Measurements from ENCODE around the gene CCL18. TPM values are rescaled to one million over a fixed set of nuclear protein-coding genes. Genes with fewer than 3 reads are reported as not detected.
A peak's percentile ranks its signal among the peaks of the same experiment; 100 is the strongest.
"Not testable (repeated sequence)": the region's sequence is repeated elsewhere in the genome, so short reads cannot be mapped to it uniquely, and the experiment has no call there.

The CCL18 gene
- not detected for total RNA-seq

DNA sequence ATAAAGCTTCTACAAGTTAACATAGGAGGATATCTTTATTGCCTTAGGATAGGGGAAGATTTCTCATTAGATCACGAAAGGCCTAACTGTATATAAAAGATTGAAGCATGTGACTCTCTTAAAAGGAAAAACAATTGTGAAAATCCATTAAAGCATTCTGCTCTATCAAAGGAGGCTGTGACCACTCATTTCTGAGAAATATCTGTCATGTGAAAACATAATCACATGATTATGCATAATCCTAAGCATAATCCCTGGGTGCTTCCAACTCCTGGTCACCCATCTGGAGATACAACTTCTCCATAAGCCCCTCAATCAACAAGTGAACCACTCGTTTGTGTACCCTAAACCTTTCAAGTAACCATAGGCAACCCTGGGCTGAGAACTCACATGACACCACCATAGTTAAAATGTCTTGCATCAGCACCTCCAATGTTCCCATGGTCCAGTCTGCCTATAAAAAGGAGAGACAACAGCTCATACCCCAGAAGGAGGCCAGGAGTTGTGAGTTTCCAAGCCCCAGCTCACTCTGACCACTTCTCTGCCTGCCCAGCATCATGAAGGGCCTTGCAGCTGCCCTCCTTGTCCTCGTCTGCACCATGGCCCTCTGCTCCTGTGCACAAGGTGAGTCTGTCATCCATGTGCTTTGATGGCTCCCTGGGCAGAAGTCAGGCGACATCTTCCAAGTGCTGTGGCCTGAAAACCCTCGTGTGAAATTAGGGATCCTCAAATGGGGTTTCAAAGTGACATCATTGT is at the start of gene CCL18:
TSS of gene CCL18 (plus strand) at position 487 of the 756 bp plus-strand sequence. CDS start at position 558, 71 bp downstream.
- Mint-ChIP-seq H3K4me3 (no peak within 1 kb of the TSS), H3K27me3 (peaks cover 9% of the 10 kb centered on the region), H3K27ac (no peak within 1 kb of the TSS), H3K4me1 (peaks cover 30% of the 10 kb centered on the region), H3K36me3 (peaks cover 22% of the 10 kb centered on the region), H3K9me3 (ENCODE audit: low read depth) (peaks cover 8% of the 10 kb centered on the region)
- DNase-seq (no peak), ATAC-seq (no peak)
- CTCF ChIA-PET, result interaction anchor here (1.3 to 3.4 kb wide), 5 partner anchors 8 to 88 kb away, joined by 3 to 17 read pairs (median 5); partner anchors contain the start of gene CCL3

GRCh38 chr17:36014946-36015345 is 49.1 kb upstream of the CCL18 start:
- Mint-ChIP-seq H3K27ac (no peak overlapping the region), H3K4me1 (peaks cover 5% of the 10 kb centered on the region), H3K9me3 (ENCODE audit: low read depth) (no peaks in the 10 kb centered on the region), H3K36me3 (no peaks in the 10 kb centered on the region), H3K27me3 (peaks cover 10% of the 10 kb centered on the region), H3K4me3 (no peak overlapping the region)
- DNase-seq (no peak), ATAC-seq (no peak)
- CTCF ChIA-PET, result no interaction called here

- peaks cover 20% of the 10 kb centered on the region for H3K27me3 Mint-ChIP-seq
- H3K27ac Mint-ChIP-seq; ATAC-seq; CTCF ChIA-PET; DNase-seq; H3K4me3 Mint-ChIP-seq; H3K9me3 Mint-ChIP-seq (ENCODE audit: low read depth); H3K4me1 Mint-ChIP-seq; H3K36me3 Mint-ChIP-seq: not testable (repeated sequence)
These were observed 48.2 kb upstream of the CCL18 start for GRCh38 chr17:36015895-36016294.

- H3K36me3 Mint-ChIP-seq, result peaks cover 1% of the 10 kb centered on the region
- H3K27me3 Mint-ChIP-seq, result peaks cover 25% of the 10 kb centered on the region
- peaks cover 5% of the 10 kb centered on the region for H3K4me1 Mint-ChIP-seq
- CTCF ChIA-PET, result no interaction called here
- DNase-seq (no peak), ATAC-seq (no peak)
- H3K4me3 Mint-ChIP-seq, result no peak overlapping the region
- no peak overlapping the region for H3K27ac Mint-ChIP-seq
- H3K9me3 Mint-ChIP-seq (ENCODE audit: low read depth), result no peaks in the 10 kb centered on the region
These were observed 47.5 kb upstream of the CCL18 start for GRCh38 chr17:36016555-36016954.

GRCh38 chr17:36017799-36018198 is 46.3 kb upstream of the CCL18 start, which contains the start of gene CCL23:
Gene CCL23 (minus strand): TSS chr17:36017972. CDS start chr17:36017897, 75 bp downstream.
- no peak within 1 kb of the TSS for H3K4me3 Mint-ChIP-seq
- peaks cover 2% of the 10 kb centered on the region for H3K9me3 Mint-ChIP-seq (ENCODE audit: low read depth)
- peaks cover 5% of the 10 kb centered on the region for H3K4me1 Mint-ChIP-seq
- DNase-seq (no peak), ATAC-seq (no peak)
- CTCF ChIA-PET, result interaction anchor here (2.5 kb wide), 1 partner anchor 131 kb away, joined by 8 read pairs; no protein-coding TSS in a partner anchor
- peaks cover 36% of the 10 kb centered on the region for H3K27me3 Mint-ChIP-seq
- no peak within 1 kb of the TSS for H3K27ac Mint-ChIP-seq
- H3K36me3 Mint-ChIP-seq, result peaks cover 1% of the 10 kb centered on the region

- DNase-seq (no peak), ATAC-seq (no peak)
- Mint-ChIP-seq H3K4me3 (no peak overlapping the region), H3K27ac (no peak overlapping the region), H3K36me3 (peaks cover 1% of the 10 kb centered on the region), H3K4me1 (peaks cover 5% of the 10 kb centered on the region), H3K9me3 (ENCODE audit: low read depth) (peaks cover 2% of the 10 kb centered on the region), H3K27me3 (peaks cover 36% of the 10 kb centered on the region)
- CTCF ChIA-PET, result interaction anchor here (0.6 to 2.5 kb wide), 3 partner anchors 43 to 169 kb away, joined by 3 to 8 read pairs (median 4); no protein-coding TSS in a partner anchor
These were observed 44.6 kb upstream of the CCL18 start for GRCh38 chr17:36019423-36019822.

DNA sequence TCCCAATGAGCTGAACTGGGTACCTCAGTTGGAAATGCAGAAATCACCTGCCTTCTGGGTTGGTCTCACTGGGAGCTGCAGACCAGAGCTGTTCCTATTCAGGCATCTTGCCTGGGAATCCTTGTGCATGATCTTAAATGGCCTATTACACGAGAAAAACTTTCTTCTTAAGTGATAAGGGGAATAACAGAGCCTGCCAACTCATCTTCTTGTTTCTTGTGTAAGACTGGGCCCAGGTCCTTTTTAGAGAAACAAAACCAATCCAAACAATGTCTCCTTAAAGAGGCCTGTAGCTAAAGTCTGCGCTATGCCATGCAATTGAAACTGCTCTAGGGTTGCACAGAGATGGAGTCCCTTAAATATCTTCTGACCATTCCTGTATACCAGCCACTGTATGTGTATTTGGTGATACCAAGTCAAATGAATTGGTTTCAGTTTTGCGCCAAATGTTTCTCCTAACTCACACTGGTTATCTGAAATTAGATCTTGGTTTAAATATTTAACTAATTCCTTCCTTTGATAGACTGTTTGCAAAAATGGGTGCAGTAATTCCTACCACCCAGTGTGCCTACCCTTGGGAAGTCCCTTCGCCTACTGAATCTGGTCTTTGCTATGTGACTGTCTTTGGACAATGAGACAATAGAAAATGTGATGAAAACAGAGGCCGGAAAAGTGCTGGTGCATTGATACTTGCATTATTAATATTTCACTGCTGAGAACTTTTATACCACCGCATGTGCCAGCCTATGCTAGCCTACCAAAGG is 39.8 kb upstream of the CCL18 start:
- Mint-ChIP-seq H3K9me3 (ENCODE audit: low read depth) (peaks cover 2% of the 10 kb centered on the region), H3K27me3 (peaks cover 32% of the 10 kb centered on the region), H3K4me1 (no peaks in the 10 kb centered on the region), H3K36me3 (peaks cover 1% of the 10 kb centered on the region), H3K4me3 (no peak overlapping the region), H3K27ac (no peak overlapping the region)
- DNase-seq (no peak), ATAC-seq (no peak)
- CTCF ChIA-PET, result interaction anchor here (1.3 kb wide), 1 partner anchor 48 kb away, joined by 3 read pairs; no protein-coding TSS in a partner anchor

DNA sequence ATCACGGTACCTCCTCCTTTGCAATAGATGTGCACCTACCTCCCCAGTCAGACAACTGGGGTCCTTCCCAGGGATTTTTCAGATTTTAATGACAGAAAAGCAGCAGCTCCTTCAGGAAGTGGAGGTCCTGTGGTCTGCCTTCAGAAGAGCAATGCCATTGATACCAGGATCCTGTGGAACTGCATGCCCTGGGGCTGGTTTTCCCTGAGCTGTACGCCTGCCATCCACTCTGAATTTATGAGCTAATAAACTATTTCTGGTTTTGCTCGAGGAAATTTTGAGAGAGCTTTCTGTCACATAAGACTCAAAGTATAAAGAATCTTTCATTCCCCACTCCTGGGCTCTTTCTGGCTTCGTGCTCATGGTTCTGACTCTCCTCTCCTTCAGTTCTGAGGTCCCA is 36.3 kb upstream of the CCL18 start:
- no peaks in the 10 kb centered on the region for H3K36me3 Mint-ChIP-seq
- peaks cover 6% of the 10 kb centered on the region for H3K27me3 Mint-ChIP-seq
- no peak for ATAC-seq
- DNase-seq, result no peak
- H3K4me1 Mint-ChIP-seq, result no peaks in the 10 kb centered on the region
- CTCF ChIA-PET, result interaction anchor here (0.9 kb wide), 1 partner anchor 119 kb away, joined by 3 read pairs; no protein-coding TSS in a partner anchor
- no peaks in the 10 kb centered on the region for H3K9me3 Mint-ChIP-seq (ENCODE audit: low read depth)
- H3K27ac Mint-ChIP-seq, result no peak overlapping the region
- H3K4me3 Mint-ChIP-seq, result no peak overlapping the region

DNA sequence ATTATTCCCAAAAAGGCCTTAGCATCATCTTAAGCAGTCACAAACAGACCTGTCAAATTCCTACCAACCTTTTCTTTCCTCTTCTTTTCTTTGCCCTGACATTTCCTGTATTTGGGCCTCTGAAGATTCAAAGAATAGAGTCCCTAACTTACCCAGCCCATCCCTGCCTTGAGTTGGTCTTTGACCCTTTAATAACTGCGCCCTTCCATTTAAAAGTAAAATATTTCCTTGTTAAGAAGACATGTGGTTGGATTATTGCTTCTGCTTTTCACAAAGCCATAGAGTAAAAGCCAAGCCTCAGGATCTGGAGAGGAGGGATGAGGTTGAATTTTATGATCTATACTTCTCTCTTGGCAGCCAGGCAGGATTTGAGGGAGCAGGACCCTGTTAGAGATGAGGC is 33.1 kb upstream of the CCL18 start:
- no peaks in the 10 kb centered on the region for H3K9me3 Mint-ChIP-seq (ENCODE audit: low read depth)
- H3K4me1 Mint-ChIP-seq, result no peaks in the 10 kb centered on the region
- peak overlapping the region; percentile 30 for H3K27ac Mint-ChIP-seq
- CTCF ChIA-PET, result no interaction called here
- H3K36me3 Mint-ChIP-seq, result no peaks in the 10 kb centered on the region
- DNase-seq (no peak), ATAC-seq (no peak)
- H3K27me3 Mint-ChIP-seq, result peaks cover 18% of the 10 kb centered on the region
- H3K4me3 Mint-ChIP-seq, result no peak overlapping the region

DNA sequence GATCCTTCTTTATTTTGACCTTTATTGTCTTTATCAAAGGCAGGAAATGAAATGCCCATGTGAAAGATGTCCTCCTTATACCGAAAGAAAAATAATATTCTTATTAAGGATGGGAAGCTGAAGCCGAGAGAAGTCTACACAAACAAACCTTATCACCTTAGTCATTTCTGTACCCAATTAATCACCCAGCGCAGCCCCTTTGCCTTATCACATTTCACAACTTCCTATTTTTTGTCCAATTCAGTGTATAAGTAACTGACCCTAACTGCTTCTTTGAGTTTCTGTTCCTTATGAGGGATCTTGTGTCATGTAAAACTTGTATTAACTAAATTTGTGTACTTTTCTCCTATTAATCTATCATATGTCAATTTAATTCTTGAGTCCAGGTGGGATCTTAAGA is 29.9 kb upstream of the CCL18 start:
- H3K27ac Mint-ChIP-seq, result no peak overlapping the region
- H3K4me3 Mint-ChIP-seq, result no peak overlapping the region
- H3K27me3 Mint-ChIP-seq, result peaks cover 18% of the 10 kb centered on the region
- no peaks in the 10 kb centered on the region for H3K9me3 Mint-ChIP-seq (ENCODE audit: low read depth)
- H3K4me1 Mint-ChIP-seq, result no peaks in the 10 kb centered on the region
- no peaks in the 10 kb centered on the region for H3K36me3 Mint-ChIP-seq
- DNase-seq (no peak), ATAC-seq (no peak)
- CTCF ChIA-PET, result no interaction called here

DNA sequence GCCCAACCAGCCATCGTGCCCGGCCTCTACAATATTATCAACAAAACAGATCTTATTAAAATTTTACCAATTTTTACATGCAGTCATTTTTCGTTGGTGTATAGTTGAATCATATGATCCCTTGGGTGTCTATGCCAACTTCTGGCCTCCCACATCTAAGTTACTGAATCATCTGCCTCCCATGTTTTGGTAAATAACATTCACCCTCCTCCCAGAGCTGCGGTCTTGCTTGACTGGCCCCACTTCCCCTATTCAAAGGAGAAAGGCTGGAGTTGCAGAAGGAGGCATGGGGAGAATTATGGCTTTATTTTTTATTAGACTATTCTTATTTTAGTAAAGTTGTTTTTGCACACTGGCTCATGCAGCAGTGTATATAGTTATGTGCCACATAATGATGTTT is 27.8 kb upstream of the CCL18 start:
- CTCF ChIA-PET, result no interaction called here
- ATAC-seq (no peak), DNase-seq (no peak)
- no peaks in the 10 kb centered on the region for H3K4me1 Mint-ChIP-seq
- H3K4me3 Mint-ChIP-seq, result no peak overlapping the region
- no peaks in the 10 kb centered on the region for H3K9me3 Mint-ChIP-seq (ENCODE audit: low read depth)
- H3K27me3 Mint-ChIP-seq, result peaks cover 14% of the 10 kb centered on the region
- H3K27ac Mint-ChIP-seq, result no peak overlapping the region
- no peaks in the 10 kb centered on the region for H3K36me3 Mint-ChIP-seq

GRCh38 chr17:36048066-36048465 is 16.0 kb upstream of the CCL18 start:
- no peak overlapping the region for H3K27ac Mint-ChIP-seq
- no peak overlapping the region for H3K4me3 Mint-ChIP-seq
- CTCF ChIA-PET, result interaction anchor here (1.3 kb wide), 1 partner anchor 101 kb away, joined by 3 read pairs; no protein-coding TSS in a partner anchor
- H3K36me3 Mint-ChIP-seq, result peaks cover 24% of the 10 kb centered on the region
- DNase-seq (no peak), ATAC-seq (no peak)
- H3K4me1 Mint-ChIP-seq, result no peaks in the 10 kb centered on the region
- peaks cover 38% of the 10 kb centered on the region for H3K27me3 Mint-ChIP-seq
- H3K9me3 Mint-ChIP-seq (ENCODE audit: low read depth), result peaks cover 25% of the 10 kb centered on the region

- Mint-ChIP-seq H3K4me3 (no peak overlapping the region), H3K27ac (no peak overlapping the region), H3K27me3 (peaks cover 37% of the 10 kb centered on the region), H3K4me1 (no peaks in the 10 kb centered on the region), H3K36me3 (peaks cover 21% of the 10 kb centered on the region), H3K9me3 (ENCODE audit: low read depth) (peaks cover 21% of the 10 kb centered on the region)
- CTCF ChIA-PET, result no interaction called here
- DNase-seq, result no peak
- no peak for ATAC-seq
These were observed 14.4 kb upstream of the CCL18 start for GRCh38 chr17:36049643-36050042.

Data from activated CD8-positive, alpha-beta memory T cell treated with anti-CD3 and anti-CD28 coated beads, Interleukin-2, amount 10 ng/mL, durations not matched to agents 7 days and 5 days (primary cell).